ENCODE results near the gene INPP5B.
A peak's percentile ranks its signal among the peaks of the same experiment; 100 is the strongest.

The INPP5B gene

DNA sequence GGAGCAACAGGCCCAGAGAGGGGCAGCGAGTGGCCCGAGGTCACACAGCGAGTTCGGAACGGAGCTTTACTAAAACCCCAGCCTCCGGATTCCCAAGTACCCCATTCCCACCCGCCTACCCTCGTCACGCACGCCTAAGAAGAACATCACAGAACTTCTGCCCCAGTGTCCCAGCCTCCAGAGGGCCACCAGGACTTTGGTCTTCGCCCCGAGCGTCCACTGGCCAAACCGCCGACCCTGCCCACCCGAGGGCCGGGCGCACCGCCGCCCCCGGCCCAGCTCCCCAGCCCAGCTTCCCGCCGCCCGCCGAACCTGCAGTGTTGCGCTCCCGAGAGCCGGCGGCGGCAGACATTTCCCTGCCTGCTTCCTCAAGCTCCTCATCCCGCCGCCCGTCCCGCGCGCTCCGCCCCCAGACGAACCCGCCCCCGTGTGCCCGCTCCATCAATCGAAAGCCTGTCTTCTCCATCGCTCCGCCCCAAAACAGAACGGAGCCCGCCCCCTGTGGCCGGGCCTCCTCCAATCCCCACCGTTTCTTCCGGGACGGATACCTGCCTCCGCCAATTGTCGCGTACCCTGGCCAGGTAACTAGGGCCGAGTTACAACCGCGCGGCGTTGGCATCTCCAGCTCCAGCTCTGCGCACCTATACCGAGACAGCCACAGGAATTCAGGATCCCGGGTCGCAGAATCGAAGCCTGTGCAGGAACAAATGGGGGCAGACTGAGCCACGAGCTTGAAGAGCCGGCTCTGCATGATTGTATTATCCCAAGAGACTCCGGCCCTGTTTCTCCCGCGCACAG lies 15.3 kb downstream of the INPP5B start:
- DNase-seq (ENCODE audit: extremely low read depth, low read depth) = peak; percentile 65
- TF ChIP-seq, protein P1, sequence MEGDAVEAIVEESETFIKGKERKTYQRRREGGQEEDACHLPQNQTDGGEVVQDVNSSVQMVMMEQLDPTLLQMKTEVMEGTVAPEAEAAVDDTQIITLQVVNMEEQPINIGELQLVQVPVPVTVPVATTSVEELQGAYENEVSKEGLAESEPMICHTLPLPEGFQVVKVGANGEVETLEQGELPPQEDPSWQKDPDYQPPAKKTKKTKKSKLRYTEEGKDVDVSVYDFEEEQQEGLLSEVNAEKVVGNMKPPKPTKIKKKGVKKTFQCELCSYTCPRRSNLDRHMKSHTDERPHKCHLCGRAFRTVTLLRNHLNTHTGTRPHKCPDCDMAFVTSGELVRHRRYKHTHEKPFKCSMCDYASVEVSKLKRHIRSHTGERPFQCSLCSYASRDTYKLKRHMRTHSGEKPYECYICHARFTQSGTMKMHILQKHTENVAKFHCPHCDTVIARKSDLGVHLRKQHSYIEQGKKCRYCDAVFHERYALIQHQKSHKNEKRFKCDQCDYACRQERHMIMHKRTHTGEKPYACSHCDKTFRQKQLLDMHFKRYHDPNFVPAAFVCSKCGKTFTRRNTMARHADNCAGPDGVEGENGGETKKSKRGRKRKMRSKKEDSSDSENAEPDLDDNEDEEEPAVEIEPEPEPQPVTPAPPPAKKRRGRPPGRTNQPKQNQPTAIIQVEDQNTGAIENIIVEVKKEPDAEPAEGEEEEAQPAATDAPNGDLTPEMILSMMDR (IDR thresholded peaks at IDR 0.05; ENCODE audit: low read depth, low read length) = no peak

DNA sequence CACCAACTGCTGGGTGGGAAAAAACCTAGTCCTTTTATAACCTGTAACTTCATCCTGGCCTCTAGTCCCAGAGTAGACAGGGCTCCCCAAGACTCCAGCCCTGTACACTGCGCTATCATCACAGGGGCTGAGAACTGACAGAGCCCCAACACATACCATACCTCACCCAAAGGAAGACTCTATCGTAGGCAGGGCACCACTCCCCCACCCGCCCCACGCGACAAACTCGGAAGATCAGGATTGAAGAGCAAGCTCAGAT lies 15.8 kb downstream of the INPP5B start:
- DNase-seq (ENCODE audit: extremely low read depth, low read depth) = no peak
- TF ChIP-seq, protein P1 (IDR thresholded peaks at IDR 0.05; ENCODE audit: low read depth, low read length) = no peak

DNA sequence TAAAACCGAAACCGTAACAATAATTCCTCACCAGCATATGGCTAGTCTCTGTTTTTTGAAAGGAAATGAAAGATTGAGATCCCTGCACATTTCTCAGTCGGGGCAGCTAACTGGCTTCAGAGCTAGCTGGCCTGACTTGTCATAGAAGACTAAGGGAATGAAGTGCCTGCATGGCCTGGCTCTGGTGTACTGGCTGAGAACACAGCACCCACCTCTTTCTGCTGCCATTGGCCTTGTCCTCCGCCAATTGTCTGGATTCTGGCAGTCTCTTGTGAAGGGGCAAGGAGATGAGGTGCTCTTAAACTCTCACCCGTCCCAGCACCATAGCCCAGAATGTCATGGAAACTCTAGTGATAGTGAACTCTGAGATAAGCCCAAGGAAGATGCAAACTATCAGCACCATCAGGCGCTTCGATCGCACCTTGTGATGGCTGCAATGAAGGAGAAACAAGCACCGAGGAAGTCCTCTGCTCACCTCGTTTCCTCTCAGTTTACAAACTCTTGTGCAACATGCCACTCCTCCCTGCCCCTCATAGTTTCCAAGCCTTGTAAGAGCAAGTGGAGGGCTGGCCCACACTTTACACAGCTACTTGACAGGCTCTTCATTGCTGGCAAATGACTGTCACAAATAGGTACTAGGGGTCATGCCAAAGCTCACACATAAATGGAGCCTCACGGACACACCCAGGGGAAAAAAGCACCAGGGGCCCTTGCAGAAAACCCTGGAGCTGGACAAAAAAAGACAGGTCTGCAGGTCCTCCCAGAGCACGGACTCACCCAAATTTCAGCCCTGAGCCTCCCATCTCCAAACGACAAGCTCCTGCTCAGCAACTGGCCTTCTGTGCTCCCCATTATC lies 16.4 kb downstream of the INPP5B start:
- TF ChIP-seq, protein P1 (IDR thresholded peaks at IDR 0.05; ENCODE audit: low read depth, low read length) = no peak
- DNase-seq (ENCODE audit: extremely low read depth, low read depth) = no peak

DNA sequence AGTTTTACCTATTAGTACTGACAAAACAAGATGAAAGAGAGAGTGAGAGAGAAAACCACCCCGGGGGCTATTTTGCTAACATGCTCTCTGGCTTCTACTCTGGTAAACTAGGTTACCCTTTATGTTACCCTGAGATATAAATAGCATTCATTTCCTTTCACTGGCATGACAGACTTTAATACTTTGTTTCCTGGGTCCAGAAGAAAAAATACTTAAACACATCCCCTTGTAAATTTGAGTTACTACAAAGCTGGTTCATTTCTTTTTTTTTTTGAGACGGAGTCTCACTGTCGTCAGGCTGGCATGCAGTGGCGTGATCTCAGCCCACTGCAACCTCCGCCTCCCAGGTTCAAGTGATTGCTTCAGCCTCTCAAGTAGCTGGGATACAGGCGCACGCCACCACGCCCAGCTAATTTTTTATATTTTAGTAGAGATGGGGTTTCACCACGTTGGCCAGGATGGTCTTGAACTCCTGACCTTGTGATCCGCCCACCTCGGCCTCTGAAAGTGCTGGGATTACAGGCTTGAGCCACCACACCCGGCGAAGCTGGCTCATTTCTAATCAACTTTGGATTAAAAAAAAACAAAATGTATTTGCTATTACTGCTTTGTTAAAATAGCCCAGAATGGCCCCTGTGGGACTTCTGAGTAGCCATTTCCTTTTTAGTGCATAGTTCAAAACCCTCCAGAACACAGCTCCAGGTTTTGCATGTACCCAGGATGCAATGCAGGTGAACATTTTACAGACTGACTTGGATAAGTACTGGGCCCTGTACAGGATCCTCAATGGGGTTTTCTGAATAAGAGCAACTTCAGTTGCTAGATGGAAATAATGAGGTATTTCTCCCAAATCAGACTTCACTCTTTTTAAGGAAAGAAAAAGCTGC lies 20.6 kb downstream of the INPP5B start:
- TF ChIP-seq, protein P1 (IDR thresholded peaks at IDR 0.05; ENCODE audit: low read depth, low read length) = no peak
- DNase-seq (ENCODE audit: extremely low read depth, low read depth) = no peak

DNA sequence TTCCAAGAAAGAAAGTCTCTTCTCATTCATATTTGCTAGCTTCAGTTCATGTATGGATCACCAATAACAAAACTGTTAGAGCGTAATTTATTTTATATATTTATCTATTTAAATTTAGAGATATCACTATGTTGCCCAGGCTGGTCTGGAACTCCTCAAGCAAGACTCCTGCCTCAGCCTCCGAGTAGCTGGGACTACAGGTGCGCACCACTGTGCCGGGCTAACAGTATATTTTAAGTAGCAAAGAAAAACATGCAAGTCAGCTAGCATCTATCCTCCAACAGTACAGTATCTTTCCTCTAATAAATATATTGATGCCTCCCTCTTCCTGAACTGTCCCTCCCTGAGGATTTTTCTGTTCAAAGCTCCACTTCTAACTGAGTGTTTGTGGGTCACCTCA lies 21.5 kb downstream of the INPP5B start:
- DNase-seq (ENCODE audit: extremely low read depth, low read depth) = no peak
- TF ChIP-seq, protein P1 (IDR thresholded peaks at IDR 0.05; ENCODE audit: low read depth, low read length) = no peak

DNA sequence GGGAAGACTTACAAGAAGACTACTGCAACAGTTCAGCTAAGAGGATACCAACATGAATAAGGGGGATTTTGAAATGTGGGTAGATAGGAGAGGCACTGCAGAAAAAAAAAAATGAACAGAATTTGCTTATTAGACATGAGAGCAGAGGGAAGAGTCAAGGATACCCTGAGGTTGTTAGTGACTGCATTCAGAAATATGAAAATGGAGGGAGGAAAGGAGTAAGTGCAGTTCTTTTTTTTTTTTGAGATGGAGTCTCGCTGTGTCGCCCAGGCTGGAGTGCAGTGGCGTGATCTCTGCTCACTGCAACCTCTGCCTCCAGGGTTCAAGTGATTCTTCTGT lies 23.3 kb downstream of the INPP5B start:
- DNase-seq (ENCODE audit: extremely low read depth, low read depth) = no peak
- TF ChIP-seq, protein P1 (IDR thresholded peaks at IDR 0.05; ENCODE audit: low read depth, low read length) = no peak

Data from AG09319 (cell line).